ENCODE results near the gene FNDC11.

GRCh38 chr20:63543733-63544132 is 10.2 kb upstream of the FNDC11 start:
- TF ChIP-seq, protein P1, sequence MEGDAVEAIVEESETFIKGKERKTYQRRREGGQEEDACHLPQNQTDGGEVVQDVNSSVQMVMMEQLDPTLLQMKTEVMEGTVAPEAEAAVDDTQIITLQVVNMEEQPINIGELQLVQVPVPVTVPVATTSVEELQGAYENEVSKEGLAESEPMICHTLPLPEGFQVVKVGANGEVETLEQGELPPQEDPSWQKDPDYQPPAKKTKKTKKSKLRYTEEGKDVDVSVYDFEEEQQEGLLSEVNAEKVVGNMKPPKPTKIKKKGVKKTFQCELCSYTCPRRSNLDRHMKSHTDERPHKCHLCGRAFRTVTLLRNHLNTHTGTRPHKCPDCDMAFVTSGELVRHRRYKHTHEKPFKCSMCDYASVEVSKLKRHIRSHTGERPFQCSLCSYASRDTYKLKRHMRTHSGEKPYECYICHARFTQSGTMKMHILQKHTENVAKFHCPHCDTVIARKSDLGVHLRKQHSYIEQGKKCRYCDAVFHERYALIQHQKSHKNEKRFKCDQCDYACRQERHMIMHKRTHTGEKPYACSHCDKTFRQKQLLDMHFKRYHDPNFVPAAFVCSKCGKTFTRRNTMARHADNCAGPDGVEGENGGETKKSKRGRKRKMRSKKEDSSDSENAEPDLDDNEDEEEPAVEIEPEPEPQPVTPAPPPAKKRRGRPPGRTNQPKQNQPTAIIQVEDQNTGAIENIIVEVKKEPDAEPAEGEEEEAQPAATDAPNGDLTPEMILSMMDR (conservative IDR thresholded peaks at IDR 0.05; ENCODE audit: low read length), result no peak
- no peak for TF ChIP-seq EZH2phosphoT487 (IDR thresholded peaks at IDR 0.05; ENCODE audit: borderline replicate concordance, low read depth, low read length)
